ENCODE measurements around the gene CCDC174. TPM values are rescaled to one million over a fixed set of nuclear protein-coding genes. Genes with fewer than 3 reads are reported as not detected.

Gene CCDC174
- total and polyA plus RNA-seq, 10 of the 15 experiments (the other 5 are each of a cell fraction or from before 2014, with no cell fraction given): 11.6 to 31.3 (median 19.1) TPM

- no peaks in the 10 kb centered on the region for H3K36me3 ChIP-seq (ENCODE audit: control insufficient read depth in 2 of 2, insufficient read depth in 2 of 2, low read length in 1 of 2)
- H3K9me3 ChIP-seq (replicated peaks; ENCODE audit: control insufficient read depth, insufficient read depth, low read length): no peaks in the 10 kb centered on the region; the same call in 2 of the 3 replicates
- no peak overlapping the region for H3K9ac ChIP-seq (ENCODE audit: control insufficient read depth, insufficient read depth, low read length)
- peaks cover 2 to 11% of the 10 kb centered on the region in 2 experiments; a peak in 3 of 4 replicates for H3K27me3 ChIP-seq (replicated peaks in 1 of 2; ENCODE audit: control insufficient read depth in 2 of 2, insufficient read depth in 2 of 2, low read length in 1 of 2)
- H4K20me1 ChIP-seq (ENCODE audit: control insufficient read depth, insufficient read depth): no peaks in the 10 kb centered on the region
- H3K4me3 ChIP-seq: no peak overlapping the region
- no peak for ATAC-seq
- RAD21 ChIA-PET (ENCODE audit: unreplicated experiment): interaction anchor here (1.3 to 3.0 kb wide), 4 partner anchors 9 to 290 kb away, joined by 3 to 15 read pairs (median 8); no protein-coding TSS in a partner anchor
- no peaks in the 10 kb centered on the region for H3K4me1 ChIP-seq (ENCODE audit: control insufficient read depth, insufficient read depth, low read length)
- DNase-seq (ENCODE audit: low read depth, low spot score): no peak
- intact Hi-C loops (cut with micrococcal nuclease; ENCODE audit: unreplicated experiment): loop anchor here (10.0 kb wide), 1 partner anchor 128 kb away; no protein-coding TSS in a partner anchor
- H2AFZ ChIP-seq (ENCODE audit: control insufficient read depth, low read depth, low read length): no peak overlapping the region
- TF ChIP-seq HDGF (IDR thresholded peaks at IDR 0.05) (no peak), IKZF1 (conservative IDR thresholded peaks at IDR 0.05) (no peak), HDAC2 (IDR thresholded peaks at IDR 0.05) (no peak), USF2 (IDR thresholded peaks at IDR 0.05; ENCODE audit: borderline replicate concordance, low read depth, low read length) (no peak), IKZF2 (IDR thresholded peaks at IDR 0.05) (no peak), IRF3 (IDR thresholded peaks at IDR 0.05) (no peak), POLR2AphosphoS5 (IDR thresholded peaks at IDR 0.05; ENCODE audit: low read length) (no peak), SIN3A (IDR thresholded peaks at IDR 0.05; ENCODE audit: low read depth, low read length) (no peak), KDM1A (IDR thresholded peaks at IDR 0.05; ENCODE audit: borderline replicate concordance) (no peak), POU2F2 (IDR thresholded peaks at IDR 0.05; ENCODE audit: borderline replicate concordance, low read depth, low read length) (no peak), TCF3 (IDR thresholded peaks at IDR 0.05; ENCODE audit: borderline replicate concordance, insufficient read depth, low read depth, low read length) (no peak), CBFB (IDR thresholded peaks at IDR 0.05; ENCODE audit: low read depth) (no peak), HCFC1 (IDR thresholded peaks at IDR 0.05; ENCODE audit: low read length) (no peak), JUND (IDR thresholded peaks at IDR 0.05; ENCODE audit: low read depth, low read length) (no peak), PBX3 (IDR thresholded peaks at IDR 0.05; ENCODE audit: insufficient replicate concordance, low read depth, low read length) (no peak), GATAD2B (conservative IDR thresholded peaks at IDR 0.05; ENCODE audit: low read depth) (no peak), SREBF1 (IDR thresholded peaks at IDR 0.05; ENCODE audit: low read length) (no peak), SMAD5 (IDR thresholded peaks at IDR 0.05; ENCODE audit: low read depth) (no peak)
- SMC1A ChIA-PET (ENCODE audit: uncharacterized antibody, unreplicated experiment): interaction anchor here (1.0 to 4.2 kb wide), 6 partner anchors 19 to 289 kb away, joined by 3 to 28 read pairs (median 4); partner anchors contain the start of gene CCDC174
- WGBS (ENCODE audit: insufficient coverage, insufficient replicate concordance, low lambda C conversion rate, missing lambda C conversion rate): 0% methylated on average over 4 of the region's 4 CpGs
- H3K4me2 ChIP-seq (ENCODE audit: control insufficient read depth, insufficient read depth): no peak overlapping the region
- POLR2A ChIA-PET: no interaction called here
- no TSS peak for BruUV-seq (replicated peaks)
- H3K79me2 ChIP-seq (ENCODE audit: control insufficient read depth, insufficient read depth, low read length): no peaks in the 10 kb centered on the region
- no peak for FAIRE-seq
- CTCF ChIA-PET: interaction anchor here (0.9 to 7.5 kb wide), 10 partner anchors 10 to 371 kb away, joined by 3 to 120 read pairs (median 3); no protein-coding TSS in a partner anchor
- no peak overlapping the region for H3K27ac ChIP-seq (ENCODE audit: control insufficient read depth, insufficient read depth)
- in situ Hi-C loops (cut with MboI): no loop called here
These were observed 19.1 kb upstream of the CCDC174 start for GRCh38 chr3:14632442-14632930.
